ENCODE measurements around the gene CAPS2.

DNA sequence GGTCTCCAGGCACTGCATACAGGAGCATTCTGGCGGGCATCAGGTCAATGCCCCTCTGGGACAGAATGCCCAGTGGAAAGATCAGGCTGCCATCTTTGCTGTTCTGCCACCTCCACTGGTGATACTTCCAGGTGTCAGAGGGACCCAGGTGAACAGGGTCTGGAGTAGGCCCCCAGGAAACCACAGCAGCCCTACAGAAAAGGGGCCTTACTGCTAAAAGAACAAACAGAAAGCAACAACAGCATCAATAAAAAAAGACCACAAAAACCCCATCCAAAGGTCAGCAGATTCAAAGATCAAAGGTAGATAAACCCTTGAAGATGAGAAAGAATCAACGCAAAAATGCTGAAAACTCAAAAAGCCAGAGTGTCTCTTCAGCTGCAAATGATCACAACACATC, 20.3 kb upstream of the CAPS2 start:
- TF ChIP-seq, protein P1, sequence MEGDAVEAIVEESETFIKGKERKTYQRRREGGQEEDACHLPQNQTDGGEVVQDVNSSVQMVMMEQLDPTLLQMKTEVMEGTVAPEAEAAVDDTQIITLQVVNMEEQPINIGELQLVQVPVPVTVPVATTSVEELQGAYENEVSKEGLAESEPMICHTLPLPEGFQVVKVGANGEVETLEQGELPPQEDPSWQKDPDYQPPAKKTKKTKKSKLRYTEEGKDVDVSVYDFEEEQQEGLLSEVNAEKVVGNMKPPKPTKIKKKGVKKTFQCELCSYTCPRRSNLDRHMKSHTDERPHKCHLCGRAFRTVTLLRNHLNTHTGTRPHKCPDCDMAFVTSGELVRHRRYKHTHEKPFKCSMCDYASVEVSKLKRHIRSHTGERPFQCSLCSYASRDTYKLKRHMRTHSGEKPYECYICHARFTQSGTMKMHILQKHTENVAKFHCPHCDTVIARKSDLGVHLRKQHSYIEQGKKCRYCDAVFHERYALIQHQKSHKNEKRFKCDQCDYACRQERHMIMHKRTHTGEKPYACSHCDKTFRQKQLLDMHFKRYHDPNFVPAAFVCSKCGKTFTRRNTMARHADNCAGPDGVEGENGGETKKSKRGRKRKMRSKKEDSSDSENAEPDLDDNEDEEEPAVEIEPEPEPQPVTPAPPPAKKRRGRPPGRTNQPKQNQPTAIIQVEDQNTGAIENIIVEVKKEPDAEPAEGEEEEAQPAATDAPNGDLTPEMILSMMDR (IDR thresholded peaks at IDR 0.05 in 2 of 3, conservative IDR thresholded peaks at IDR 0.05 in 1 of 3; ENCODE audit: borderline replicate concordance in 1 of 3, insufficient read depth in 1 of 3, low read depth in 2 of 3, low read length in 2 of 3): no peak
- TF ChIP-seq SP1 (IDR thresholded peaks at IDR 0.05; ENCODE audit: low read depth) (no peak), POLR2AphosphoS5 (IDR thresholded peaks at IDR 0.05; ENCODE audit: low read depth, low read length) (no peak), EZH2 (IDR thresholded peaks at IDR 0.05) (no peak), EZH2phosphoT487 (IDR thresholded peaks at IDR 0.05; ENCODE audit: borderline replicate concordance) (no peak), SRF (IDR thresholded peaks at IDR 0.05; ENCODE audit: low read depth) (no peak), POLR2A (IDR thresholded peaks at IDR 0.05; ENCODE audit: borderline replicate concordance, extremely low read depth, insufficient read depth, insufficient read length) (no peak), SIN3A (IDR thresholded peaks at IDR 0.05; ENCODE audit: low read depth) (no peak), ZNF274 (IDR thresholded peaks at IDR 0.05; ENCODE audit: low read depth, low read length) (no peak), YY1 (IDR thresholded peaks at IDR 0.05; ENCODE audit: extremely low read depth, insufficient replicate concordance, low read depth, low read length) (no peak)
- TF ChIP-seq, protein P2, sequence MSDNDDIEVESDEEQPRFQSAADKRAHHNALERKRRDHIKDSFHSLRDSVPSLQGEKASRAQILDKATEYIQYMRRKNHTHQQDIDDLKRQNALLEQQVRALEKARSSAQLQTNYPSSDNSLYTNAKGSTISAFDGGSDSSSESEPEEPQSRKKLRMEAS (IDR thresholded peaks at IDR 0.05): no peak
